ENCODE data around the gene NSMCE4A.
"Not testable (repeated sequence)": the region's sequence is repeated elsewhere in the genome, so short reads cannot be mapped to it uniquely, and the experiment has no call there.

NSMCE4A gene

GRCh38 chr10:121988361-121989324 is 13.6 kb upstream of the NSMCE4A start, which contains the start of gene TACC2:
Gene TACC2 (plus strand): TSS chr10:121989163. CDS start chr10:122021982, 32,819 bp downstream.
- no peak for DNase-seq

- DNase-seq = no peak
Measured at GRCh38 chr10:121984463-121984862, 9.4 kb upstream of the NSMCE4A start.

- no peak for DNase-seq
Measured at GRCh38 chr10:121983852-121984251, 8.8 kb upstream of the NSMCE4A start.

GRCh38 chr10:121981346-121981745 is 6.3 kb upstream of the NSMCE4A start:
- DNase-seq = no peak

DNA sequence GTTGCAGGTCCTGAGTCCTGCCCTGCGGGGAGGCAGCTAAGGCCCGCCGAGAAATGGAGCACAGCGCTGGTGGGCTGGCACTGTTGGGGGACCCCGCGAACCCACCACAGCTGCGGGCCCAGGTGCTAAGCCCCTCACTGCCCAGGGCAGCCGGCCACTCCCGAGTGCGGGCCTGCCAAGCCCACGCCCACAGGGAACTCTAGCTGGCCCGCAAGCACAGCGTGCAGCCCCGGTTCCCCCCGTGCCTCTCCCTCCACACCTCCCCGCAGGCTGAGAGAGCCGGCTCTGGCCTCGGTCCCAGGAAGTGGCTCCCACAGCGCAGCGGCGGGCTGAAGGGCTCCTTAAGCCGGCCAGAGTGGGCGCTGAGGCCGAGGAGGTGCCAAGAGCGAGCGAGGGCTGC is 3.5 kb upstream of the NSMCE4A start:
- DNase-seq = no peak

- DNase-seq = no peak
Measured at GRCh38 chr10:121976607-121977006, 1.6 kb upstream of the NSMCE4A start.

- DNase-seq = no peak
Measured at GRCh38 chr10:121975295-121976086, 474 bp upstream of the NSMCE4A start.

GRCh38 chr10:121974019-121974534 is 940 bp downstream of the NSMCE4A start:
- DNase-seq = no peak

DNA sequence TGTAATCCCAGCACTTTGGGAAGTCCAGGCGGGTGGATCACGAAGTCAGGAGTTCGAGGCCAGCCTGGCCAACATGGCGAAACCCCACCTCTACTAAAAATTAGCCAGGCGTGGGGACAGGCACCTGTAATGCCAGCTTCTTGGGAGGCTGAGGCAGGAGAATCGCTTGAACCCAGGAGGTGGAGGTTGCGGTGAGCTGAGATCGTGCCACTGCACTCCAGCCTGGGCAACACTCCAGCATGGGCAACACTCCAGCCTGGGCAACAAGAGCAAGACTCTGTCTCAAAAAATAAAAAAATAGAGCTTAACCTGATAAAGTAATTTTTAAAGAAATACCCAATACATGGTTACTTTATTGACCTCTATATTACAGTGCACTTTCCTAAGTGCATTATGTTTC is 5.9 kb downstream of the NSMCE4A start:
- DNase-seq = not testable (repeated sequence)

- no peak for DNase-seq
Measured at GRCh38 chr10:121965996-121966395, 9.0 kb downstream of the NSMCE4A start.

GRCh38 chr10:121961456-121961855 is 13.6 kb downstream of the NSMCE4A start:
- DNase-seq = no peak

DNA sequence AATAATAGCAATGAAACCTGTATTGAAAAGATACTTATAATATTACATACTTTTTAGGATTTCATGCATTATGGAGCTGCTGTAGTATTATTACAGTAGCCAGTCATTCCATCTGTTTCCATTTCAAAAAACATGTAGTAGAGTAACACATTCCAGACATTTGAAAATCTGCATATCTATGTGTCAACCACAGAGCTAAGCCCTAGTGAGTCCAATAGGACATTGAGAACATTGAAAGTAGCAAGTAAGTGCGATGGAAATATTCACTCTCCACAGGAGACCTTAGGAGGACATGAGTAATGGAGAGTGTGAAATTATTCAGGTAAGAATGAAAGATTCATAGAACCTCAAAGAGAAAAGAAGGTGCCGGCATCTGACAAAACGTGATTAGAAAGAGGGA is 15.3 kb downstream of the NSMCE4A start:
- DNase-seq = no peak

DNA sequence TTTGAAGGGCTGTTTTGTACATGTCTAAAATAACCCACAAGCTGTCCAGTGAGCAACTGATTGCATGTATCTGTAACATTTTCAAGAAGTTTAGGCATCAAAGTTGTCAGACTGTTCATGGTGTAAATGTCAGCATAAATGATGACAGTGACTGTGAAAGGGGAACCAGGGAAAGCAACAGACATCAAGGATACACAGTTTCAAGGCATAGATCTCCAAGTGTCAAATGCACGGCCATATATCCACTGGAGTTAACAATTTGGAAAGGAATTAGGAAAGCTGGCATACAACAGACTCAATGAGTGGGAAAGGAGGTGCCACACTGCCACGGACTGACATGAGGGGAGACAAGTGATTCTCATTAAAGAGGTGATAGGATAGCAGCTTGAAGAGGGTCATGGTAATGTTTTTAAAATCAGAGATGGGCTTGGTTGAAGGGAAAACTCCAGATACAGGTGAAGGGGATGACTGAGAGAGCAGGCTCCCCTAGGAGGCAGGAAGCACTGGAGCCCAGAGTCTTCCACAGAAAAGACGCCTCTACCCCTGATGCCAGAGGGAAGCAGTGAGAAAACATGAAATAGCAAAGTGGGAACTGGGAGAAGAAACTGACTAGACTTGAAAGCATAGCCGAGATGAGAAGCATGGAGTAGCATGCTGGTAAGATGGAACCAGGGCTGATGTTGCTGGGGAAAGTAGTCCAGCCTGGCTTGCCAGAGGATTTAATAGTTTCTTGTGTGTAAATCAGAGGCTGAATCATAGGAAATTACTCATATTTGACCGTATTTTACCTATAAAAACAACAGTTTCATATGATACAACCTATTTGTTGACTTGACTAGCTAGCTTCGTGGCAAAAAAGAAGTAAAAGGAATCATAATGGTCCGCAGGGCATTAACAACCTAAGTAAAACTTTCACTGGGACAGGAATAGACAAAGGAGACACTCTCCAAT is 18.6 kb downstream of the NSMCE4A start:
- no peak for DNase-seq

DNA sequence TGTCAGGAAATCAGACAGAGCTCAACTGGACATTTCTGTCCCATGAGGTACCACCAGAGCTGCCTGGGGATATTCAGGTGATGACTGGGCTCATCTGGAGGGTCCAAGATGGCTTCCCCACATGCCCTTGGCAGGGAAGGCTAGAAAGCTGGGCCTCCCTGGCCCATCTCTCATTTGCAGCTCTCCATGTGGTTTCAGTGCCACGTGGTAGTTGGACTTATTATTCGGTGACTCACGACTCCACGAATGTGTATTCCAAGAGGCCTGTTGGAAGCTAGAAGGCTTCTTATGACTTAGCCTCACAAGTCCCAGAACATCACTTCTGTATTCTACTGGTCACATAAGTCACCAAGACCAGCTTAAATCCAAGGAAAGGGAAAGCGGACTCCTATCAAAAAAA is 22.8 kb downstream of the NSMCE4A start:
- no peak for DNase-seq

DNA sequence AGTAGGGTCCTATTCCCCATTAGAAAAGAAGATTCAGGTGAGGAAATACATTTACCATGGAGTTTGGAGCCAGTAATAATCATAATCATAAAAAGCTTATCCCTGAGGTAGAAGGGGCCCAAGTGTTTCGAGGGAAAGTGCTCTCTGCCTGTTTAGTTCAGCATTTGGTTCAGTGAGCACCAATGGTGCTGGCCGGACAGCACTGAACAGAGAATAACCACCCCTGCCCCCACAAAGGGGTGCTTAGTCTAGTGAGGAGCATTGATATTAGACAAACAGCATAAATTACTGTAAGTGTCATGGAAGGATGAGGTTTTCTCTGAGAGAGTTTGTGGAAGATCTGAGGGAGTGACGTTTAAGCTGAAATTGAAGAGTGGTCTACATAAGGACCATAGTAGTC is 25.6 kb downstream of the NSMCE4A start:
- no peak for DNase-seq

DNA sequence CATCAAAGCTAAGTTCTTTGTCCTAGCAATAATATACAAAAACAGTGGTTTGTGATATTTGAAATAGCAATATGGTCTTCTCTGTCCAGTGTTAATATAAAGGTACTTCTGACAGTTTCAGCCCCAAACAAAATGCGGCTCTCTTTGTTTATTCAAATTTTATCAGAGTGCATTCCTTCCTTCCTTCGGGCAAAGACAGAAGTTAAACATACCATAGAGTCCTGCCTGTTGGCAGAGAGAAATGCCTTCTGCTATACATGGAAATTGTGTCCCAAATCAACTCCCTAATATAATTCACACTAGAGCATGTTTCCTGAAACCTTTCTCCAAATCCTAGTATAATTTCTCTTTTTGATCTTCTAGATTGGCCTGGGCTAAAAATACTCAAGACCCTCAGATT is 26.0 kb downstream of the NSMCE4A start:
- DNase-seq = no peak

DNA sequence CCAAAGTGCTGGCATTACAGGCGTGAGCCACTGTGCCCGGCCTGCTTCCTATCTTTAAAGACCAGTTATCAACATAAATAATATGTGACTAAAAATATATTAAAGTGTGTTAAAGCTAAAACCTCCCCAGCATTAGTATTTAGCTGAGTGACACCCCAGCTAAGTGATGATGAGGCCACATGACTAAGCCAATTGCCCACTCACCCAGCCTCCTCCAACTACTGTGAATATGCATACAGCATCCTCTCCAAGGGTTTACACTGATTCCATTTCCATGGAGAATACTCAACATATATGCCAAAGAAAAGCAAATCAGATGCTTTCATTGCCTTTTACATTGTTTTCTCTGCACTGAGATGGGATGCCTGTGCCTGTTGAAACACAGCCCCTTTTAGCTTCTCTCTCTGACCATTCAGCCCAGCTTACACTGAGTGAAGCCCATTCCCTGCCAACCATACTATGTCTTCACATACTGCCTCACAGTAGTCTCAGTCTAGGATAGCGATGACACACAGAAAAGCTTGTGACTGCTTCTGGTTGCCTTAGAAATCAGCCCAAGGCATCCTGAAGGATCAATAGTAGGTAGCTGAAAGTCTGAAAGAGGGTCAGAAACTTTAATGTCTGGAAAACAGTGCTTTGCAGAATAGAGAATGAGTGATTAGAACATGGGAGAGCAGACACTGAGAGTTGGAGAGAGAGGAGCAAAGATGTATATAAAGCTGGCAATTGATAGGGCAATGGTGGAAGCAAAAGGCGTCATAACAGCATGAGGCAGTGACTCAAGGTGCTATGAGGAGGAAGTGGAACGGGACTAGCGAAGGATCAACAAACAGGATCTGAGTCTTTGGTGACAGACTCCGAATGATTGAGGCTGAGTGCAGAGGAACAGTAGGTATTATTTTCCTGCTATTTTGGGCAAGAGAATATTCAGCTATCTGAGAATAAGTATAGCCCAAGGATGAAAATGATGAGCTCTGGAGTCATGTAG is 27.4 kb downstream of the NSMCE4A start:
- no peak for DNase-seq

GRCh38 chr10:121942749-121943416 is 32.1 kb downstream of the NSMCE4A start:
- peak; percentile 83 for DNase-seq

DNA sequence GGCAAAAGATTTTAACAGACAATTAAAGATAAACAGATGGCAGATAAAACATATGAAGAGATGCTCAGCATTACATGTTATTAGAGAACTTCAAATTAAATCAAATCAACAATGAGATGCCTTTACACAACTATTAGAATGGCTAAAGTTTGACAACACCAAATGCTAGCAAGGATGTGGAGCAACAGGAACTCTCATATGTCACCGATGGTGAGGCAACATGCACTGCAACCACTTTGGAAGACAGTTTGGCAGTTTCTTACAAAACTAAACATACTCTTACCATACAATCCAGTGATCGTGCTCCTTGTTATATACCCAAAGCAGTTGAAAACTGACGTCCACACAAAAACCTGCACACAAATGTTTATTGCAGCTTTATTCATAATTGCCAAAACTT is 33.5 kb downstream of the NSMCE4A start:
- peak; percentile 52 for DNase-seq

- DNase-seq = no peak
Measured at GRCh38 chr10:121936295-121936694, 38.7 kb downstream of the NSMCE4A start.

DNA sequence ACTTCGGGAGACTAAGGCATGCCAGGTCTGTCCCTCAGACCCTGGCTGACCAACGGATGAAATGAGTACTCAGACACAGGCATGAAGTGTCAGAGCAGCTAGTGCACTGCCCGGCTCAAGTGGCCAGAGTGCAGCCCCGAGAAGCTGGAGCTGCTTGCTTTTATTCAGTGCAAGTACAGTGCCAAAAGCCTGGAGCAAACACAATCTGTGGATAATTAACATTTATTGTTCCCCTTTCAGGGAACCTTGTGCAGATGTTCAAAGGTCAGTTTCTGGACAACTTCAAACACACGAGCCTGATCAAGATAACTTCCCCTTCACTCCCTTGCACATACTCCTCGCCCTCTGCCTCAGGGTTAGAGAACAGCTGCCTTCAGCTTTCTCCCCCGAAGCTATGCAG is 39.3 kb downstream of the NSMCE4A start:
- DNase-seq = peak; percentile 81
